ENCODE data around the gene ATL2.
"Not testable (repeated sequence)": the region's sequence is repeated elsewhere in the genome, so short reads cannot be mapped to it uniquely, and the experiment has no call there.

ATL2 gene

DNA sequence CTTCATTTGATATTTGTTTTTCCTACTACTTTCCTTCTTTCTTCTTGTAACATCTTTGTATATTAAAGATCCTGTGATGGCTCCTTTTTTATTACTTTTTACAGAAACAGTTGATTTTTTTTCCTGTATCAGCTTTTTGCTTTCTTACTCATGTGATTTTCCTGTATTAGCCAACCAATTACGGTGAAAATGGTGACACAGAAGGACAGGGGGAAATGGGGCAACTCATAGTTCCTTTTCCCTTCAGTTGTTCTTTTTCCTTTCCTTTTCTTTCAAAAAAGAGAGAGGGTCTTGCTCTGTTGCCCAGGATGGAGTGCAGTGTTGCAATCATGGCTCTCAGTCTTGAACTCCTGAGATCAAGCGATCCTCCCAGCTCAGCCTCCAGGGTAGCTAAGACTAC, 117.8 kb downstream of the ATL2 start:
- no peak for TF ChIP-seq JUND (IDR thresholded peaks at IDR 0.05; ENCODE audit: low read depth)
- in situ Hi-C loops (cut with HindIII; ENCODE audit: low pct_unique_long_range_greater_than_20kb, low sequenced_read_pairs), result no loop called here
- no peak for DNase-seq (ENCODE audit: low read depth in 1 of 2, low spot score in 1 of 2)

DNA sequence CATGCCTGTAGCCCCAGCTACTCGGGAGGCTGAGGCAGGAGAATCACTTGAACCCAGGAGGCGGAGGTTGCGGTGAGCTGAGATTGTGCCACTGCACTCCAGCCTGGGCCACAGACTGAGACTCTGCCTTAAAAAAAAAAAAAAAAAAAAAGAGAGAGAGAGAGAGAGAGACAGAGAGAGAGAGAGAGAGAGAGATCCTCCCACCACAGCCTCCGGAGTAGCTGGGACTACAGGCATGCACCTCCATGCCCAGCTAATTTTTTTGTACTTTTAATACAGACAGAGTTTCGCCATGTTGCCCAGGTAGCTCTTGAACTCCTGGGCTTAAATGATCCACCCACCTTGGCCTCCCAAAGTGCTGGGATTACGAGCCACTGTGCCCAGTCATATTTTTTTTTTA, 119.4 kb downstream of the ATL2 start:
- in situ Hi-C loops (cut with HindIII; ENCODE audit: low pct_unique_long_range_greater_than_20kb, low sequenced_read_pairs); DNase-seq (ENCODE audit: low read depth in 1 of 2, low spot score in 1 of 2): not testable (repeated sequence)

DNA sequence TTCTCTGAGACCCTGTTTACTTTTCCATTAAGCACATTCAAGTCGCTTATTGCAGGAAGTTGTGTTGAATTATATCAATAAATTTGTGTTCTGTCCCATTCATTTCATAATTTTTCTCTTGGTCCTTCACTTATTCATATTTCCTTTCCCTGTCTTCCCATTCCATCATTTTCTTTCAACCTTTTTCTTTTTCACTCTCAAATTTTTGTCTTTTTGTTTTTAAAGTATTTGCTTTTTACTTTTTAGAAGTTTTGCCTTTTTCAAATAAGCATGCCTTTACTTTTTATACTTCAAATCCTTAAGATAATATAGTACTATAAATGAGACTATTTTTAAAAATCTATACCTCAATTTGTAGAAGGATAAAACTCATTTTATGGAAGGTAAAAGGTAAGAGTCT, 120.5 kb downstream of the ATL2 start:
- no peak for DNase-seq (ENCODE audit: low read depth in 1 of 2, low spot score in 1 of 2)
- in situ Hi-C loops (cut with HindIII; ENCODE audit: low pct_unique_long_range_greater_than_20kb, low sequenced_read_pairs), result no loop called here
- no peak for TF ChIP-seq JUND (IDR thresholded peaks at IDR 0.05; ENCODE audit: low read depth)

DNA sequence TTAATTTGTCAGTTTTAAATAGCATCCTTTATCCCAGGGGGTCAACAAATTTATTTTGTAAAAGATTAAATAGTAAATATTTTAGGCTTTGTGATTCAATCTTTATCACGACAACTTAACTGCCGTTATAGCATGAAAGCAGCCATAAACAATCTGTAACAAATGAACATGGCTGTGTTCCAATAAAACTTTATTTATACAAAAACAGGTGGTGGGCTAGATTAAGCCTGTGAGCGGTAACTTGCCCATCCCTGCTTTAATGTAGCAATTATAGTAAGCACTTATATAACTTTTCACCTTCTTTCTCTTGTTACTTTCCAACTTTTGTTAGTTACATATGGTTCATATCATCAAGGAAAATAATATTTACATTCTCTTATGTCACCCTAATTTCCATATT, 121.9 kb downstream of the ATL2 start:
- no peak for TF ChIP-seq JUND (IDR thresholded peaks at IDR 0.05; ENCODE audit: low read depth)
- no peak for DNase-seq (ENCODE audit: low read depth in 1 of 2, low spot score in 1 of 2)
- in situ Hi-C loops (cut with HindIII; ENCODE audit: low pct_unique_long_range_greater_than_20kb, low sequenced_read_pairs), result no loop called here

DNA sequence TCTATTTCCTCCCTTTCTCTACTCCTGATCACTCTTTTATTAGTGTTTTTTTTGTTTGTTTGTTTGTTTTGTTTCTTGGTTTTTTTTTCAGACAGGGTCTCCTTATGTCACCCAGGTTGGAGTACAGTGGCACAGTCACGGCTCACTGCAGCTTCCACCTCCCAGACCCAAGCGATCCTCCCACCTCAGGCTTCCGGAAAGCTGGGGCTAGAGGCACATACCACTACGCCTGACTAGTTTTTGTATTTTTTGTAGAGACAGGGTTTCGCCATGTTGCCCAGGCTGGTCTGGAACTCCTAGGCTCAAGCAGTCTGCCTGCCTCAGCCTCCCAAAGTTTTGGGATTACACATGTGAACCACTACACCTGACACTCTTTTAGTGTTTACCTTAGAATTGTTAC, 122.3 kb downstream of the ATL2 start:
- TF ChIP-seq JUND (IDR thresholded peaks at IDR 0.05; ENCODE audit: low read depth), result no peak
- in situ Hi-C loops (cut with HindIII; ENCODE audit: low pct_unique_long_range_greater_than_20kb, low sequenced_read_pairs), result no loop called here
- no peak for DNase-seq (ENCODE audit: low read depth in 1 of 2, low spot score in 1 of 2)

DNA sequence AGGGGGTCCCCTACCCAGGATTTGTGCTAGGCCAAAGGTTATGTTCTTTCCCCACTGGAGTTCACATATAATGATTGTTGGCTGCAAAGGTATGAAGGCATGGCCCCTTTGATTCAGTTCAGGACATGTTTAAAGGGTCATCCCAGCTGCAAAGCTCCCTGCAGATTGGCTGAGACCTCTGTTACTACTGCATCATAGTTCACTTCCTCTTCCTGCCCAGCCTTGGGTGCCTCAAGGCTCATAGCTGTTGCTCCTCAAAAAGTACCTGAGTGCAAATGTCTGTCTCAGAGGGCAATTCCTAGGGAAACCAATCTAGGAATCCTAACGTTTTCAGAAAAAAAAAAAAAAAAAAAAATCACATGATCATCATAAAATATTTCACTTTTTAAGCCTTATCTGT, 125.1 kb downstream of the ATL2 start:
- no peak for DNase-seq (ENCODE audit: low read depth in 1 of 2, low spot score in 1 of 2)
- no peak for TF ChIP-seq JUND (IDR thresholded peaks at IDR 0.05; ENCODE audit: low read depth)
- in situ Hi-C loops (cut with HindIII; ENCODE audit: low pct_unique_long_range_greater_than_20kb, low sequenced_read_pairs), result no loop called here

DNA sequence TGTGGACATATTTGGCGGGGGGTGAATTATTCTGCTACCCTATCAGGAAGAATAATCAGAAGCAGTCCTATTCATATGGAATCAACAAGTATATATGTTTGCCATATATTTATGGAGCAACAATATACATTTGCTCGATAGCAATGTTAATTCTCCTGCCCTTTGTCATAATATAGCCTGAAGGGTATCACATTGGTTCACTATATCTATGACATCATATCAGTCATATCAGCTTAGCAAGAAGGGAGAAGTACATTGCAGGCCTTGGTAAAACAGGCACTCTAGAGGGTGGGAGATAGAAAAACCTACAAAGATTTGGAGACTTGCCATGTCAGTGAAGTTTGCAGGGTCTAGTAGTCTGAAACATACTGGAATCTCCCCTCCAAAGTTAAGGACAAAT, 128.4 kb downstream of the ATL2 start:
- DNase-seq (ENCODE audit: low read depth in 1 of 2, low spot score in 1 of 2), result no peak
- in situ Hi-C loops (cut with HindIII; ENCODE audit: low pct_unique_long_range_greater_than_20kb, low sequenced_read_pairs), result no loop called here
- no peak for TF ChIP-seq JUND (IDR thresholded peaks at IDR 0.05; ENCODE audit: low read depth)

DNA sequence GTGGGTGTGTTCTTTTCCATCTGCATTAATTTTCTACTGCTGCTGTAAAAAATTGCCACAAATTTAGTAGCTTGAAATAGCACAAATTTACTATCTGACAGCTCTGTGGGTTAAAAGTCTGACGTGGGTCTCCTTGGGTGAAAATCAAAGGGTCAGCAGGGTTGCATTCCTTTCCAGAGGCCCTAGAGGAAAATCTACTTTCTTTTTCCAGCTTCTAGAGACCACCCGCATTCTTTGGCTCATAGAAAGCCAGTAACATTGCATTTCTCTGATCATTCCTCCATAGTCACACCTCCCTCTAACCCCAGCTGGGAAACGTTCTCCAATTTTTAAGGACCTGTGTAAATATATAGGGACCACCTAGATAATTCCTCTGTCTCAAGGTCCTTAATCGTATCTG, 128.8 kb downstream of the ATL2 start:
- DNase-seq (ENCODE audit: low read depth in 1 of 2, low spot score in 1 of 2), result no peak
- TF ChIP-seq JUND (IDR thresholded peaks at IDR 0.05; ENCODE audit: low read depth), result no peak
- in situ Hi-C loops (cut with HindIII; ENCODE audit: low pct_unique_long_range_greater_than_20kb, low sequenced_read_pairs), result no loop called here

DNA sequence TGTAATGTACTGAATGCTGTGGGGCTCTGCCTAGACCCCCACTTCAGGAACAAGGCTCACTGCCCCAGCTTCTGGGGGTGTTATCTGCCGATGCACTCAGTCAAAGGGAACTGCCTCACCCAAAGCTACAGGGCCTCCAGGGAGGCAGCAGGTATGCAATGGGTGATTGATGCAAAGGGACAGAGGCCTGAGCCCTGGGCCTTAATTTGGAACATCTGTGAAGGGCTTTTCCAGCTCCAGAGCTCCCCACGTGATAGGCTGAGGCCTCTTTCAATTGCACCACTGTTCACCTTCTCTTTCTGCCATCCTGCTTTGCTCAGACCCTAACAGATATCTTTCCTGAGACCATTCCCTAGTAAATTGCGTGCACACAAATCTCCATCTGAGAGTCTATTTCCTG, 131.0 kb downstream of the ATL2 start:
- TF ChIP-seq JUND (IDR thresholded peaks at IDR 0.05; ENCODE audit: low read depth), result no peak
- in situ Hi-C loops (cut with HindIII; ENCODE audit: low pct_unique_long_range_greater_than_20kb, low sequenced_read_pairs), result no loop called here
- DNase-seq (ENCODE audit: low read depth in 1 of 2, low spot score in 1 of 2), result no peak

DNA sequence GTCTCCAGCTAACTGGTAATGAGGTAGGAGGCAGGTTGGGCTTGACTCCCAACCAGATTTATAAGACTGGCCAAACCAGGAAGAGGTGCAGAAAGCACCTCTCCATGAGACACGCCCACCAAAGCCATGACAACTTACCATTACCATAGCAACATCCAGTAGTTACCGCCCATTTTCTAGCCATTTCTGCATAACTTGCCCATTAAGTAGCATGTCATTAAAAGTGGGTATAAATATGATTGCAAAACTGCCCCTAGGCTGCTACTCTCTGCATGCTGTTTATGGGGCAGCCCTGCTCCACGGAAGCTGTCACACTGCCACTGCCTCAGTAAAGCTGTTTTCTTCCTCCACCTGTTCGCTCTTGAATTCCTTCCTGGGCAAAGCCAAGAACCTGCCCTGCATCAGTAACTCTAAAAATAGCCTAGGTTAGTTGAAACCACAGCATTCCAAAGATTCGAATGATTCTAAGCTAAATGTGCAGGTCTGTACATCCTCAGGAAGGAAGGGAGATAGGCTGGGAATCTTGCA, 131.9 kb downstream of the ATL2 start:
- no peak for TF ChIP-seq JUND (IDR thresholded peaks at IDR 0.05; ENCODE audit: low read depth)
- in situ Hi-C loops (cut with HindIII; ENCODE audit: low pct_unique_long_range_greater_than_20kb, low sequenced_read_pairs), result no loop called here
- DNase-seq (ENCODE audit: low read depth in 1 of 2, low spot score in 1 of 2), result peak; percentile 28 to 82

DNA sequence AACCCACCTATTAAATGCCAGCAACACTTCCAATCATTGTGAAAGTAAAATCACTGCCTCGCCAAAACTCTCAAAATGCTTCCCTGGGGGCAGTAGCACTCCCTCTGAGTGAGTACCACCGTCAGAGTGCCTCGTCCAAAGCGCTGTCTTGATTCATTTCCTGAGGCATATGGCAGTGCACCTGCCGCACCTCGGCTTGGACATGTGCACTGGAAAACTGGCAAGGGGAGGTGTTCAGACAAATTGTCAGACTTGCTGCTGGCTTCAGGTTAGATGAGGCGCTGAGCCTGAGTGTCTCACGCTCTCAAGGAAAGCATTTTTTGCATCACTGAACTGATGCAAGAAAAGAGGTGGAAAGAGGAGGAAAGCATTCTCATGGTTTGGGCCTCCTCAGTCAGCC, 132.8 kb downstream of the ATL2 start:
- TF ChIP-seq JUND (IDR thresholded peaks at IDR 0.05; ENCODE audit: low read depth), result no peak

More for the DNA sequence above, 132.8 kb downstream of the ATL2 start:
- in situ Hi-C loops (cut with HindIII; ENCODE audit: low pct_unique_long_range_greater_than_20kb, low sequenced_read_pairs), result no loop called here
- DNase-seq (ENCODE audit: low read depth in 1 of 2, low spot score in 1 of 2), result no peak
